Raji (cell line): ENCODE results near the gene TAF3.

Experiments used
- POLR2A ChIP-seq: IDR thresholded peaks from 2 replicates; pipeline ENCODE4 v1.6.1; 2011; ENCODE audit warnings: low read depth, low read length, control low read depth; ENCODE audit not compliant: insufficient read depth

The TAF3 gene

DNA sequence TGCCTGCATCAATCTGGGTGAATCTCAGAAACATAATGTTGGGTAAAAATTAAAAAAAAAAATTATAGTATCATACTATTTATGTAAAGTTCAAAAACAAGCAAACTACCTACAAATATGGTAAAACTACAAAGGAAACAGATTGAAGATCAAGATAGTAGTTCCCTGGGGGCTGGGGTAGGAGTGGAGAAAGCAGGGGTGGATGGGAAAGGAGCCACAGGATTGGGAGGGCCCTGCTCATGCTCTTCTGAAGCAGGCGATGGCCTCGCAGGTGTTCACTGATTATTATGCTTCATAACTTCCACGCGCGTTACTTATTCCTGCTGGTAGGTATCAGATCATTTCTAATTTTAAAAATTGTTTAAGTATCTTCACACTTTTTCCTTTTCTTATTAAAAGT lies 140.1 kb downstream of the TAF3 start:
- TF ChIP-seq POLR2A: no peak

DNA sequence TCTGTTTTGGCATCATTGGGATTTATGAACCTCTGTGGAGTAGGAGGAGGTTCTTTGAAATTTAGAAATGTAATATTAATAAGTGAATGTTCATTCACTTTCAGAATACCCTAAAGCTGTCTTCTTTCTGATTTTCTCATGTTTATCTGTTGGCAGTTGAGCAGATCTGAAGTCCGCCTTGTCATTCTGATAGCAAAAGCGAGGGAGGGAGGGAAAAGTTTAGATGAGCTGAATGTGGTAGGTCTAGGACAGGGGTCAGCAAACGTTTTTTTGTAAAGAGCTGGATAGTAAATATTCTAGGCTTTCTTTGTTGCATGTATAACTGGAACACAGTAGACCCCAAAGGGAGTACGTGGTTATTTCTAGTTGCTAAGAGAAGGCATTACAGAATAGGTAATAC lies 141.8 kb downstream of the TAF3 start:
- no peak for TF ChIP-seq POLR2A

DNA sequence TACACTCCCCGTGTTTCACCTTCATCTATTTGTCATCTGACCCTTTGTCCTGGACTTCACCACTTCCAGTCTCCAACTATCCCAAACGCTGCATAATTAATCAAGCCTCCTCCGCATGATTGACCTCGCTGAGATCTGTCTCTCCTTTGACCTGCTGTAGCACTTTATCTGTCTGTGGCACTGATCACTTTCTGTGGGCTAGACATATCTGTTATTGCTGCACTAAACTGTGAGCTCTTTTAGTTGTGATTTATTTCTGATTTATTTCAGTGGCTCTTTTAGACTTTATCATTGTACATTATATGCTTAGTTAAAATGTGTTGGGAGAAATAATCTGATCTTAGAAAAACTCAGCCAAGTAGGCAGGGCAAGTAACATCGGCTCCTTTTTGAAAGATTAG lies 144.3 kb downstream of the TAF3 start:
- no peak for TF ChIP-seq POLR2A

DNA sequence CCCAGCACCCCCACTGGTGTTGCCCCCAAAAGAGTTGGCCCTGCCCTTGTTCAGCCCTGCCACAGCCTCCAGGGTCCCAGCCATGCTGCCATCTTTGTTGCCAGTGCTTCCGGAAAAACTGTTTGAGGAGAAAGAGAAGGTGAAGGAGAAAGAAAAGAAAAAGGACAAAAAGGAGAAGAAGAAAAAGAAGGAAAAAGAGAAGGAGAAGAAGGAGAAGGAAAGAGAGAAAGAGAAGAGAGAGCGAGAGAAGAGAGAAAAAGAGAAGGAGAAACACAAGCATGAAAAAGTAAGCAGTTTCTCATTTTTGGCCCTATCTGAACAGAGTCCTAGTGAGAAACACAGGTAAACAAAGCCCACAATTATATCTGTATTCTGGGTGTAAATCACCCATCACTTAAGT lies 147.2 kb downstream of the TAF3 start:
- TF ChIP-seq POLR2A: no peak

DNA sequence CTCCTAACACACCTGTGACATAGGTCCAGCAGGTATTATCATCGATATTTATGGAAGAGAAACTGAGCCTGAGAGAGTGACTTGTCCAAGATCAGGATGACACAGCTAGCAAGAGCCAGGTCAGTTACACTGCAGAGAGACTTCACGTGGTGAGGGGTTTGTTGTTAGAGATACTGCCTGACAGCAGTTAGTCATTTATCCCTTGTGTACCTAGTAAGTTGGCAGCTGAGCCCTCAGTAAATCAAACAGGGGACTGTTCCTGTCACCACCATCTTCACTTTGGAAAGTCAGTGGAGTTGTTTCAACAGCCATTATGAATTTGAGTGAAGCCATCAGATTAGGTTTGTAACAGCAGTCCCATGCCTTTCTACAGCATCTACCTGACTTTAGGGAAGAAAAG lies 148.7 kb downstream of the TAF3 start:
- TF ChIP-seq POLR2A: no peak

DNA sequence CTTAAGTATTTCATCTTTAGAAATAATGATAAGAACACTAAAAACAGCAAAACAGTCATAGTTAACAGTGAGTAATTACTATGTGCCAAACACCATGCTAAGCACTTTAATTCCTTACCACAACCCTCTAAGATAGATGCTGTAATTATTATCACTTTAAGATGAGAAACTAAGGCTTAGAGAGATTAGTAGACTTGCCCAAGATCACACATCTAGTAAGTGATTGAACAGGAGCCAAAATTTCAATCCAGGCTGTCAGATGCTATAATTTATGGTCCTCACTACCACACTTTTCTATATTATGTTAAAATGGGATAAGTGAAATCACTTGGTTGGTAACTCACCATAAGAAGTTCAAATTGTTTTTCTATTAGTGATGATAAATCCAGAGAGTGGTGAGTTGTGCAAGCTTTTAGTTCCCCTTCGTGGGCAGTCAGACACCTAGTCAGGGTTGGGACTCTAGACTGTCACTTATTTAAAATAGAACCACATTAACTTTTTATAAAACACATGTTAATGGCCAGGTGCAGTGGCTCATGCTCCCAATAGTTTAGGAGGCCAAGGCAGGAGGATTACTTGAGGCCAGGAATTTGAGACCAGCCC lies 150.3 kb downstream of the TAF3 start:
- TF ChIP-seq POLR2A: no peak

DNA sequence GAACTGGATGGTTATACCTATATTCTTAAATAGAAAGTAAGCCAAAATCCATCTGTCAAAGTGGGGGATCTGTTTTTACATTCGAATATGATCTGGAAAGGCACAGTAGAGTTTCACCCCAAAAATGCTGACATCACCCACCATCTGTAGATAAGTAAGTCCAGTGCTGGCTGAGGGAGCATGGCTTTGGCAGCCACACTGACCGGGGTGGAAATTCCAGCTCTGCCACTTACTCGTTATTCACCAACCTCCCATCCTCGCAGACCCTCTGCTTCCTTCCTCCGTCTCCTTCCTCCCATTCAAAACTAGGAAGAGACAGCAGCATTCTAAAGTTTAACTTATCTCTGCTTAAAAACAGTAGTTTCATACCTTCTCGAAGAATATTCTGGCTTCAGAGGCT lies 151.3 kb downstream of the TAF3 start:
- no peak for TF ChIP-seq POLR2A

DNA sequence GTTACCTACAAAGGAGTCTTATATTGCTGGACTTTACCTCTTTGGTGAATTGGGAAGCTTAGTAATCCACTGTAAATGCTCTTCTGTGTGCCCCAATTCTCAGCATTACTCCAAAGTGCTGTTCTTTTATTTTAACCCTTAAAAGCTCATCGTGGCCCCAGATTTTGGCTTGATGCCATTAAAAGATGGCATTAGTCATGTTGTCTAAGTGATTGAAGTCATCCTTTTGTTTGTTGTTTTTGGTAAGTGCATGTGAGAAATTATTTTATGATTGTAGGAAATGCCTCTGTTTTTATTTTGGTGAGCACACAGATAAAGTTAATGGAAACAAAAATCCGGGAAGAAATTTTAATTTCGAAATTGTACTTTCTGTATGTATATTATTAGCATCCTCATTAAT lies 153.6 kb downstream of the TAF3 start:
- TF ChIP-seq POLR2A: no peak

DNA sequence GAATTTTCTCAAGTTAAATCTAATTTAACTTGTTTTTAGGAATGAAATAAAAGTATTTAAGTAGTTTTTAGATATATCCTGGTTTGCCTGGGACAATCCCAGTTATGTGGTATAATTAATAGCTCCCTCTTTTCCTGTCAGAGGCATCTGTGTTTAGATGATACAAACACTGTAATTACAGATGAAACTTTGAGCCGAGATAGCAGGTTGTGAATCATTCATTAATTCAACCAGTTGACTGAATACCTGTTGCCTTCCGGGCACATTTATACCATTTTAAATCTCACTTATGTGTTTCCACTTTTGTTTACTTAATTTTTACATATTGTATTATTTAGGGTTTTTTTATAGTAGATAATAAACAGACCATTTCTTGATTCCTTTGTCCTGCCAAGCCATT lies 154.1 kb downstream of the TAF3 start:
- no peak for TF ChIP-seq POLR2A

DNA sequence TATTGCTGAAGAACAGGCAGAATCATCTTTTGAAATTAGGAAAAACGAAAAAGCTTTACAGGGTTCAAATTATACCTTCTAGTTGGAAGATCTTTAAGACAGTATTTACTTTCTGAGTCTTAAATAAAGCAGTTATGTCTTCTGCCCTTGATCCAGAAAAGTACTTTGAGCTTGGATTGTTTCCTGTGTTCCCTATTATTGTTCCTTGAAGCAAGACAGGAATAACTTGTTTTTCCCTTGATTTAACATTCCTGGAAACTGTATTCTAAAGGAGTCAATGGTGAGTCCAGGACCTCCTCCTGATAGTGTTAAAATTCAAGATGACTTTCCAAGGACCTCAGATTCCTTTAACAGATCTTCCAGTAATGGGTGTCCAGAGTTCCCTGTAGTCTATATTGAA lies 161.9 kb downstream of the TAF3 start:
- TF ChIP-seq POLR2A: no peak

DNA sequence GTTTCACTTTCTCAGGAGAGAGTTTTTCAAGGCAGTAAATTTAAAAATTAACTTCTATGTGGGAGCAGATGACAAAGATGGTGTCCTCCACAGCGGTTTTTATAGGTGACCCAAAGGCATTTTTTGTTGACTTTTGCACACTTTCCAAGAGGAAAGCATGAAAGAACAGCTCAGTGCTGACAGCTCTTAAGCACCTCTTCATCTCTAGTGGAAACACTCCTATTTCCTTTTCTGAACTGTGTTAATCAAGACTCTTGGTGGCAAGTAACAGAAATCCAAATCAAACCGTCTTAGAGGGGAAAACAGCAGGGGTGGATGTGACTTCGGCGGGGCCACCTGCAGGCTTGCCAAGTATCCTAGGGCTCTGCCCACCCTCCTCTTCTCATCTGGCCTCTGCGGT lies 164.4 kb downstream of the TAF3 start:
- no peak for TF ChIP-seq POLR2A

DNA sequence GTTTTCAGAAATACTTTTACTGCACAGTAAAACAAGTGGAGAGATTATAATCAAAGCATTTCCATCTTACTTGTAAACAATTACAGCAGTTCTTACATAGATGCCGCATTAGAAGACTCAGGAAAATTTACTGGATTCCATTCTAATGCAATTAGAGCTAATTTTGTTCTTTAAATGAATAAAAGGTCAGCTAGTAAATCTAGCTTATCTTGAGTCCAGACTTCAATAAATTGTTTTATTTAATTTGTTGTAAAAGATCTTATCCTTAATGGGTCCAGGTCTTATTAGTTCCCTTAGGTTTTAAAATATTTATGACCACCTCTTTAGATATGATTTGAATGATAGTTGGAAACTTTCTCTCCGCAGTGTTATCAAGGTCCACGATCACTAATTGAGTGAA lies 166.0 kb downstream of the TAF3 start:
- no peak for TF ChIP-seq POLR2A

DNA sequence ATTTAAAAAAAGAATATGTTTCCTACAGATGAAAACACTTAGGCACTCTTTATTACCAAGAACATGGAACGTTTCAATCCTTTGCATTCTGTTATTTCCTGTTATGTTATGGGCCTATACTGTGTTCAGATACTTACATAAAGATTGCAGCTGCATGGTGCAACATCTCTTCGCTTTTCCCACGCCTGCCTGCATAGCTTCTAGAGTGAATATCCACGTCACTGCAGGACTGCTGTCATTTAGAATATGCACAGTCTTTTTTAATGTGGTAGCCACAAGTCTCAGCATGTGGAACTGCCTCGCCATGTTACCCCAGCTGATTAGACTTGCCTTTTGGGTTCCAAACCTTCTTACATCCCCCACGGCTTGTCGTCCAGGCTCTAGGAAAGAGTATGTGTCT lies 166.6 kb downstream of the TAF3 start:
- no peak for TF ChIP-seq POLR2A

DNA sequence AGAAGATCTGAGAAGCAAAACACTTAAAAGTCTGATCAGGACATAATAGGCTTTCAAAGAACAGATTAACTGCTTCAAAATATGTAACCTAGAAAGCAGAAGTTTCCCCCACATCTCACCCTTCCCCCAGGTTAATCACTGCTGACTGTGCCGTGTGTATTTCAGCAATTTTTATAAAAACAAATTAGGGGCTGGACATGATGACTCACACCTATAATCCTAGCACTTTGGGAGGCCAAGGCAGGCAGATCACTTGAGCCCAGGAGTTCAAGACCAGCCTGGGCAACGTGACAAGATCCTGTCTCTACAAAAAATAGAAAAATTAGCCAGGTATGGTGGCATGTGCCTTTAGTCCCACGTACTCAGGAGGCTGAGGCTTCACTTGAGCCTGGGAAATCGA lies 168.5 kb downstream of the TAF3 start:
- no peak for TF ChIP-seq POLR2A

DNA sequence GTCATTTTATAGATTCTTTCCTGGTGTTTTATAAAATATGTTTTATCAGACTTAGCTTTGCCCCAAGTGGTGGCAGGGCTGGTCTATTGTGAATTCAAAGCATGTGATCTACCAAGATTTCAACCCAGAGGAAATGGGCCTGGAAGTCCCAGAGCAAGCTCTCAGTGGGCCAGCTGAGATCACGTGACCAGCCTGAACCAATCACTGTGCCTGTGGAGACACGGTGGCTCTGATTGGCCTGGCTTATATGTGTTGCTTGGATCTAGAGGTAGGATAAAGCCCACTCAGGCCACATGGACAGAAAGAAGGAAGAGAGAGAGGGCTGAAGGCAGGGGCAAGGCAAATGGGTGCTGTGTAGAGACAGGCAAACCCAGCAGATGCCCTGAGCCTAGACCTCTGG lies 170.7 kb downstream of the TAF3 start:
- no peak for TF ChIP-seq POLR2A

DNA sequence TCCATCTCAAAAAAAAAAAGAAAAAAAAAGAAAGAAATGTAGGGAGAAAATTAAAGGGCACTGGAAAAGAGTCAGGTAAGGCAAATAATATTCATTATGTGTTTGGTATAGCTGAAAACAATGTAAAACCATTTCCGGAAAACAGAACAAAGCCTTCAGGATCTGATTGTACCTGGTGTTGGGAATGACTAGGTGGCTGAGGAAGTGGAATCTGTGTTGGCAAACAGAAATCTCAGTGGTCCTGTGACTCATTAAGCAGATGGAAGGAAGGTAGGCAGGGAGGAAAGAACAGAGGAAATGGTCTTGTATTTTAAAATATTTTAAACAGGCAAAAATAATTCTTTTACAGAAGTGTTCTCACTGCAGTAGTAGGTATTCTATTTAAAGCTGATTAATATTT lies 180.5 kb downstream of the TAF3 start:
- TF ChIP-seq POLR2A: no peak

DNA sequence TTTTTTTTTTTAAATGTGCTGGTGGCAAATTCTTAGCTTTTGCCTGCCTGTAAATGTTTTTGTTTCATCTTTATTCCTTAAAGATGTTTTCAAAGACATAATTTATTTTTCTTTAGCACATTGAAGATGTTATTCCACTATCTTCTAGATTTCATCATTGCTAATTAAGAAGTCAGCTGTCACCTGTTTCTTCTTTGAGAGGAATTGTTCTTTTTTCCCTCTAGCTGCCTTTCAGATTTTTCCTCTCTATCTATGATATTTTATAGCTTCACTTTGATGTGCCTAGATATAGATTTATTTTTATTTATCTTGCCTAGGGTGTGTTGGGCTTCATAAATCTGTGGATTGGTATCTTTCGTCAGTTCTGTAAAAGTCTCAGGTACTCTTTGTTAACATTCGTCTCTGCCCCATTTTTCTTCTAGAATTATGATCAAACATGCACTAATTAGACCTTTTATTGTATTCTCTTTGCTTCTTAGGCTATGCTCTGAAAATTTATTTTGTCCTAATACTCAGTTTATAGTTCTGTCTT lies 186.2 kb downstream of the TAF3 start:
- TF ChIP-seq POLR2A: no peak
